IMR-90 (cell line): ENCODE results near the gene LGALS4. TPM values are rescaled to one million over a fixed set of nuclear protein-coding genes. Genes with fewer than 3 reads are reported as not detected.
A peak's percentile ranks its signal among the peaks of the same experiment; 100 is the strongest.

Experiments
- ATAC-seq: fragments of 200-7000 bp; cut with Tn5 transposase; 2 replicates; pipeline ENCODE4 v1.9.1; 2020; ENCODE audit warnings: low read depth, mild to moderate bottlenecking, moderate library complexity
- Bru-seq: library from RNA; stranded (reverse); fragments of 400-500 nt; gene quantifications from one replicate; lab custom pipeline; 2021; lab: Mats Ljungman, UMichigan
- BruChase-seq, 2 experiments: library from RNA; stranded (reverse); fragments of 400-500 nt; gene quantifications; one replicate each; lab custom pipeline; 2021; lab: Mats Ljungman, UMichigan
- BruUV-seq: library from RNA; stranded (reverse); fragments of 400-500 nt; replicated peaks from 2 replicates; lab custom pipeline; 2021; lab: Mats Ljungman, UMichigan
- CTCF ChIA-PET: fragments of 300-600 bp; formaldehyde crosslinking; extraction: SDS; loops from one replicate; lab custom pipeline; 2021; ENCODE audit warnings: antibody characterized with exemption; lab: Yijun Ruan, JAX
- POLR2A ChIA-PET: fragments of 300-600 bp; sonication (Branson Sonifier 250); formaldehyde crosslinking; loops from one replicate; lab custom pipeline; 2022; ENCODE audit warnings: antibody characterized with exemption; ENCODE audit not compliant: unreplicated experiment; lab: Charles Lee
- DNase-seq: peaks from one replicate; pipeline ENCODE4 v3.0.0; 2013
- H2AFZ ChIP-seq: replicated peaks from 2 replicates; pipeline ENCODE3; 2013; ENCODE audit warnings: low read length, mild to moderate bottlenecking; ENCODE audit not compliant: poor library complexity
- H2AK5ac ChIP-seq: 2 replicates; pipeline ENCODE4 v1.6.1; 2013; ENCODE audit warnings: low read depth, low read length, inconsistent platforms
- H2AK9ac ChIP-seq: replicated peaks from 2 replicates; pipeline ENCODE3; 2013; ENCODE audit warnings: mild to moderate bottlenecking, low read depth, low read length, moderate library complexity; ENCODE audit not compliant: poor library complexity
- H2BK120ac ChIP-seq: 2 replicates; pipeline ENCODE4 v1.6.1; 2013; ENCODE audit warnings: low read depth, low read length, inconsistent platforms
- H2BK15ac ChIP-seq: 3 replicates; pipeline ENCODE4 v1.6.1; 2013; ENCODE audit warnings: low read depth, low read length, inconsistent platforms
- H2BK20ac ChIP-seq: 2 replicates; pipeline ENCODE4 v1.6.1; 2013; ENCODE audit warnings: low read depth, mild to moderate bottlenecking, inconsistent platforms, low read length, moderate library complexity
- H2BK5ac ChIP-seq: 2 replicates; pipeline ENCODE4 v1.6.1; 2013; ENCODE audit warnings: mild to moderate bottlenecking, low read depth, low read length, inconsistent platforms; ENCODE audit not compliant: poor library complexity, severe bottlenecking
- H3K14ac ChIP-seq: replicated peaks from 2 replicates; pipeline ENCODE4 v1.6.1; 2013; ENCODE audit warnings: low read depth, low read length, inconsistent platforms
- H3K18ac ChIP-seq: 2 replicates; pipeline ENCODE4 v1.6.1; 2013; ENCODE audit warnings: low read depth, low read length, control low read depth
- H3K23ac ChIP-seq: 2 replicates; pipeline ENCODE4 v1.6.1; 2013; ENCODE audit warnings: low read depth, low read length, inconsistent platforms
- H3K27ac ChIP-seq: 2 replicates; pipeline ENCODE4 v1.5.1; 2013; ENCODE audit warnings: mild to moderate bottlenecking, control low read depth, low read length; ENCODE audit not compliant: insufficient read depth
- H3K27me3 ChIP-seq: 2 replicates; pipeline ENCODE4 v1.6.1; 2013; ENCODE audit warnings: low read length; ENCODE audit not compliant: control insufficient read depth, insufficient read depth
- H3K36me3 ChIP-seq: 2 replicates; pipeline ENCODE4 v1.6.1; 2013; ENCODE audit warnings: low read length, mixed read lengths; ENCODE audit not compliant: control insufficient read depth, insufficient read depth
- H3K4ac ChIP-seq: 2 replicates; pipeline ENCODE4 v1.6.1; 2013; ENCODE audit warnings: low read depth, low read length, inconsistent platforms
- H3K4me1 ChIP-seq: 2 replicates; pipeline ENCODE4 v1.6.1; 2013; ENCODE audit warnings: low read length, mixed read lengths; ENCODE audit not compliant: control insufficient read depth, insufficient read depth
- H3K4me2 ChIP-seq: 2 replicates; pipeline ENCODE4 v1.6.1; 2013; ENCODE audit warnings: low read depth, mild to moderate bottlenecking, control low read depth, low read length, moderate library complexity
- H3K4me3 ChIP-seq: 2 replicates; pipeline ENCODE4 v1.5.1; 2013; ENCODE audit warnings: low read depth, mild to moderate bottlenecking, control low read depth, low read length, moderate library complexity; ENCODE audit not compliant: insufficient read depth
- H3K56ac ChIP-seq: 2 replicates; pipeline ENCODE4 v1.6.1; 2013; ENCODE audit warnings: low read length, inconsistent platforms; ENCODE audit not compliant: insufficient read depth; ENCODE audit errors: extremely low read depth
- H3K79me1 ChIP-seq, 2 experiments: 2 replicates each; pipeline ENCODE4 v1.6.1; 2013; ENCODE audit warnings: low read length in 2 of 2, inconsistent platforms in 1 of 2, low read depth in 1 of 2
- H3K9ac ChIP-seq: 2 replicates; pipeline ENCODE4 v1.6.1; 2013; ENCODE audit warnings: low read depth, low read length, control low read depth
- H3K9me1 ChIP-seq: 2 replicates; pipeline ENCODE4 v1.6.1; 2013; ENCODE audit warnings: low read length, inconsistent platforms; ENCODE audit not compliant: insufficient read depth
- H3K9me3 ChIP-seq: 2 replicates; pipeline ENCODE4 v1.6.1; 2013; ENCODE audit warnings: low read length; ENCODE audit not compliant: control insufficient read depth, insufficient read depth
- H4K20me1 ChIP-seq: 2 replicates; pipeline ENCODE4 v1.6.1; 2013; ENCODE audit warnings: low read length, inconsistent platforms; ENCODE audit not compliant: insufficient read depth
- H4K5ac ChIP-seq: 2 replicates; pipeline ENCODE4 v1.6.1; 2013; ENCODE audit warnings: mild to moderate bottlenecking, low read depth, low read length, control low read depth
- H4K8ac ChIP-seq, 2 experiments: 2 replicates each; pipeline ENCODE4 v1.6.1; 2013; ENCODE audit warnings: low read depth in 2 of 2, low read length in 2 of 2, control low read depth in 1 of 2, inconsistent platforms in 1 of 2
- H4K91ac ChIP-seq: 2 replicates; pipeline ENCODE4 v1.6.1; 2013; ENCODE audit warnings: low read depth, low read length, inconsistent platforms; ENCODE audit not compliant: insufficient read depth
- BHLHE40 ChIP-seq: fragments of 150-350 bp; IDR thresholded peaks from 2 replicates; pipeline ENCODE4 v1.6.1; 2016; ENCODE audit warnings: mild to moderate bottlenecking, low read depth, low read length
- CEBPB ChIP-seq: IDR thresholded peaks from 2 replicates; pipeline ENCODE4 v1.6.1; 2012; ENCODE audit warnings: low read depth, low read length, improper control_type of control experiment
- CHD1 ChIP-seq: IDR thresholded peaks from 2 replicates; pipeline ENCODE4 v1.6.1; 2012; ENCODE audit warnings: low read depth, low read length, improper control_type of control experiment
- FOS ChIP-seq: fragments of 150-350 bp; IDR thresholded peaks from 2 replicates; pipeline ENCODE4 v1.6.1; 2016; ENCODE audit warnings: low read depth, low read length
- MAFK ChIP-seq: IDR thresholded peaks from 2 replicates; pipeline ENCODE4 v1.6.1; 2012; ENCODE audit warnings: low read depth, low read length, improper control_type of control experiment
- MAZ ChIP-seq: IDR thresholded peaks from 2 replicates; pipeline ENCODE4 v1.6.1; 2012; ENCODE audit warnings: low read depth, mild to moderate bottlenecking, low read length, improper control_type of control experiment, moderate library complexity, borderline replicate concordance
- MXI1 ChIP-seq: IDR thresholded peaks from 2 replicates; pipeline ENCODE4 v1.6.1; 2012; ENCODE audit warnings: low read depth, mild to moderate bottlenecking, low read length, moderate library complexity, borderline replicate concordance
- NFE2L2 ChIP-seq: fragments of 150-350 bp; IDR thresholded peaks from 2 replicates; pipeline ENCODE4 v1.6.1; 2016; ENCODE audit warnings: low read depth, mild to moderate bottlenecking, low read length
- POLR2A ChIP-seq: IDR thresholded peaks from 2 replicates; pipeline ENCODE4 v1.6.1; 2012; ENCODE audit warnings: mild to moderate bottlenecking, low read depth, low read length
- RAD21 ChIP-seq: IDR thresholded peaks from 2 replicates; pipeline ENCODE4 v1.6.1; 2012; ENCODE audit warnings: low read length, improper control_type of control experiment
- RCOR1 ChIP-seq: IDR thresholded peaks from 2 replicates; pipeline ENCODE4 v1.6.1; 2012; ENCODE audit warnings: mild to moderate bottlenecking, low read length, improper control_type of control experiment; ENCODE audit not compliant: insufficient replicate concordance
- RFX5 ChIP-seq: IDR thresholded peaks from 2 replicates; pipeline ENCODE4 v1.8.0; 2012; ENCODE audit warnings: low read depth, mild to moderate bottlenecking, low read length, moderate library complexity
- SMC3 ChIP-seq: fragments of 150-350 bp; IDR thresholded peaks from 2 replicates; pipeline ENCODE4 v1.6.1; 2016; ENCODE audit warnings: low read depth, mild to moderate bottlenecking, antibody characterized with exemption, low read length, moderate library complexity
- WGBS, 2 experiments: methylation state at CpG; one replicate each; pipeline versions ENCODE4 v1.1.5 to v1.1.7; 2013; ENCODE audit warnings: missing lambda C conversion rate in 2 of 2; ENCODE audit not compliant: insufficient read length in 1 of 2; ENCODE audit errors: extremely low coverage in 2 of 2; 5-methylcytosine and 5-hydroxymethylcytosine counted together
- dilution Hi-C: fragments of 300-500 bp; cut with HindIII; formaldehyde crosslinking; loops from one replicate; pipeline ENCODE4 v1.14.3; 2018; ENCODE audit warnings: low sequenced_read_pairs; ENCODE audit not compliant: unreplicated experiment
- in situ Hi-C: fragments of 300-500 bp; cut with MboI; formaldehyde crosslinking; loops from 3 replicates; pipeline ENCODE4 v1.14.3; 2019; ENCODE audit warnings: low sequenced_read_pairs, inconsistent platforms, mixed read lengths
- intact Hi-C: fragments of 100-400 bp; cut with micrococcal nuclease; formaldehyde crosslinking; loops from 2 replicates; pipeline ENCODE4 v1.10.0; 2022
- long read RNA-seq: library from polyadenylated mRNA; unstranded; transcript quantifications from one replicate; pipeline ENCODE4 v2.0.0, GENCODE V29; 2021; ENCODE audit not compliant: unreplicated experiment
- polyA plus RNA-seq, 3 experiments: library from polyadenylated mRNA; depleted of rRNA; stranded (reverse); fragments of >200 nt; gene quantifications; 2 replicates each; pipeline ENCODE4 v1.2.3, GENCODE V29; 2012; ENCODE audit warnings: low replicate concordance in 1 of 3
- total RNA-seq: library from RNA; depleted of rRNA; stranded (reverse); fragments of >200 nt; gene quantifications from 2 replicates; pipeline ENCODE4 v1.2.3, GENCODE V29; 2012; rRNA removed
- TF ChIP-seq, protein P1 (sequence below): conservative IDR thresholded peaks from 2 replicates; pipeline ENCODE4 v1.5.1; 2012; ENCODE audit warnings: mild to moderate bottlenecking, low read depth, low read length, improper control_type of control experiment
- TF ChIP-seq, protein P2 (sequence below): fragments of 150-350 bp; IDR thresholded peaks from 2 replicates; pipeline ENCODE4 v1.6.1; 2016; ENCODE audit warnings: low read depth, mild to moderate bottlenecking, low read length, moderate library complexity, borderline replicate concordance

The LGALS4 gene, protein sequence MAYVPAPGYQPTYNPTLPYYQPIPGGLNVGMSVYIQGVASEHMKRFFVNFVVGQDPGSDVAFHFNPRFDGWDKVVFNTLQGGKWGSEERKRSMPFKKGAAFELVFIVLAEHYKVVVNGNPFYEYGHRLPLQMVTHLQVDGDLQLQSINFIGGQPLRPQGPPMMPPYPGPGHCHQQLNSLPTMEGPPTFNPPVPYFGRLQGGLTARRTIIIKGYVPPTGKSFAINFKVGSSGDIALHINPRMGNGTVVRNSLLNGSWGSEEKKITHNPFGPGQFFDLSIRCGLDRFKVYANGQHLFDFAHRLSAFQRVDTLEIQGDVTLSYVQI
- total RNA-seq (not detected in 2 replicates), polyA plus RNA-seq (2012; rRNA removed) (0.10 and 0.29 TPM in 2 replicates), Bru-seq, nascent RNA (percentile 31 among the genes with signal in this experiment), BruChase-seq, experiment 1, labeled RNA remaining after a 6-hour chase (percentile 29 among the genes with signal in this experiment), BruChase-seq, experiment 2, labeled RNA remaining after a 2-hour chase (percentile 19 among the genes with signal in this experiment)
- polyA plus RNA-seq (2012; cell fraction: cytosol; rRNA removed) = not detected in 2 replicates
- polyA plus RNA-seq (2012; cell fraction: nucleus; rRNA removed; ENCODE audit: low replicate concordance) = 1.2 and 1.3 TPM in 2 replicates
- long read RNA-seq = 0 reads

DNA sequence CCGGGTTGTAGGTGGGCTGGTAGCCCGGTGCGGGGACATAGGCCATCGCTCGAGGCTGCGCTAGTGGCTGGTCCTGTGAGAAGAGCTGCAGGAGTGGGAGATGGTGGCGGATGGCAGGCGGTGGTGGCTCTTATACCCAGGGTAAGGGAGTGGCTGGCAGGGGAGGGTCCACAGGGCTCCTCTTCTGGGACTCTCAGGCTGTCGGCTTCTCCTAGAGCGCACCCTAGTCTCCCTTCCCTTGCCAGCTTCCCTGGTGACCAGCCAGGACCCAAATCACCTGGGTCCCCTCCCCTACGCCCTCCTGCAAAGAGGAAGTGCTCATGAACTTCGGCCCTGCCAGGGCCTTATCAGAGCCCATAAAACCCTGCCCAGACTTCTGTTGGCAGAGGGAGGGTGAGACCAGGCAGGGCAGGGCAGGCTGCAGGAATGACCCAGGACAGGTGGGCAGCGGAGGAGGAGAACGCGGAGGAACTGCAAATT, at the start of gene LGALS4:
Gene LGALS4 (minus strand): TSS at position 105 of the 480 bp plus-strand sequence. CDS start 59 bp downstream, at position 46.
- H2BK15ac ChIP-seq = no peak within 1 kb of the TSS
- TF ChIP-seq SMC3 (no peak), MAFK (no peak), BHLHE40 (no peak), MAZ (no peak), CEBPB (no peak), CHD1 (no peak), RAD21 (no peak), RCOR1 (no peak), NFE2L2 (no peak), RFX5 (no peak), POLR2A (no peak), FOS (no peak), MXI1 (no peak)
- TF ChIP-seq, protein P1, sequence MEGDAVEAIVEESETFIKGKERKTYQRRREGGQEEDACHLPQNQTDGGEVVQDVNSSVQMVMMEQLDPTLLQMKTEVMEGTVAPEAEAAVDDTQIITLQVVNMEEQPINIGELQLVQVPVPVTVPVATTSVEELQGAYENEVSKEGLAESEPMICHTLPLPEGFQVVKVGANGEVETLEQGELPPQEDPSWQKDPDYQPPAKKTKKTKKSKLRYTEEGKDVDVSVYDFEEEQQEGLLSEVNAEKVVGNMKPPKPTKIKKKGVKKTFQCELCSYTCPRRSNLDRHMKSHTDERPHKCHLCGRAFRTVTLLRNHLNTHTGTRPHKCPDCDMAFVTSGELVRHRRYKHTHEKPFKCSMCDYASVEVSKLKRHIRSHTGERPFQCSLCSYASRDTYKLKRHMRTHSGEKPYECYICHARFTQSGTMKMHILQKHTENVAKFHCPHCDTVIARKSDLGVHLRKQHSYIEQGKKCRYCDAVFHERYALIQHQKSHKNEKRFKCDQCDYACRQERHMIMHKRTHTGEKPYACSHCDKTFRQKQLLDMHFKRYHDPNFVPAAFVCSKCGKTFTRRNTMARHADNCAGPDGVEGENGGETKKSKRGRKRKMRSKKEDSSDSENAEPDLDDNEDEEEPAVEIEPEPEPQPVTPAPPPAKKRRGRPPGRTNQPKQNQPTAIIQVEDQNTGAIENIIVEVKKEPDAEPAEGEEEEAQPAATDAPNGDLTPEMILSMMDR = no peak
- TF ChIP-seq, protein P2, sequence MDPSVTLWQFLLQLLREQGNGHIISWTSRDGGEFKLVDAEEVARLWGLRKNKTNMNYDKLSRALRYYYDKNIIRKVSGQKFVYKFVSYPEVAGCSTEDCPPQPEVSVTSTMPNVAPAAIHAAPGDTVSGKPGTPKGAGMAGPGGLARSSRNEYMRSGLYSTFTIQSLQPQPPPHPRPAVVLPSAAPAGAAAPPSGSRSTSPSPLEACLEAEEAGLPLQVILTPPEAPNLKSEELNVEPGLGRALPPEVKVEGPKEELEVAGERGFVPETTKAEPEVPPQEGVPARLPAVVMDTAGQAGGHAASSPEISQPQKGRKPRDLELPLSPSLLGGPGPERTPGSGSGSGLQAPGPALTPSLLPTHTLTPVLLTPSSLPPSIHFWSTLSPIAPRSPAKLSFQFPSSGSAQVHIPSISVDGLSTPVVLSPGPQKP = no peak

More for the DNA sequence above, at the start of gene LGALS4:
- BruUV-seq = no TSS peak
- intact Hi-C loops (no loop called here), dilution Hi-C loops (no loop called here), in situ Hi-C loops (no loop called here)
- Histone ChIP-seq H3K79me1 (no peaks in the 10 kb centered on the region), H2AK9ac (peak within 1 kb of the TSS; percentile 72), H4K20me1 (no peaks in the 10 kb centered on the region), H3K56ac (no peak within 1 kb of the TSS), H3K36me3 (peaks cover 25% of the 10 kb centered on the region), H4K5ac (no peak within 1 kb of the TSS), H2BK120ac (no peak within 1 kb of the TSS), H3K9ac (no peak within 1 kb of the TSS), H3K4me3 (no peak within 1 kb of the TSS), H3K18ac (no peak within 1 kb of the TSS), H3K4me2 (no peak within 1 kb of the TSS), H2AK5ac (no peak within 1 kb of the TSS), H4K8ac (no peak within 1 kb of the TSS), H3K9me1 (0 out of 2 replicates have a peak, but pooled peaks cover 6% of the 10 kb centered on the region), H3K23ac (no peak within 1 kb of the TSS), H3K14ac (no peak within 1 kb of the TSS), H2BK20ac (no peak within 1 kb of the TSS), H3K27ac (no peak within 1 kb of the TSS), H3K27me3 (no peaks in the 10 kb centered on the region), H2AFZ (peak within 1 kb of the TSS; percentile 21), H3K4ac (no peak within 1 kb of the TSS), H4K91ac (no peak within 1 kb of the TSS), H3K4me1 (no peaks in the 10 kb centered on the region), H3K9me3 (no peaks in the 10 kb centered on the region), H2BK5ac (no peak within 1 kb of the TSS)
- 94% methylated on average over 5 of the region's 15 CpGs; no CpG with 5 or more reads in 1 of the 2 experiments for WGBS, 2 experiments
- no peak for DNase-seq
- ChIA-PET CTCF (no interaction called here), POLR2A (no interaction called here)
- ATAC-seq = no peak
